Measurements from ENCODE around the gene CYP4F8. TPM values are rescaled to one million over a fixed set of nuclear protein-coding genes. Genes with fewer than 3 reads are reported as not detected.

CYP4F8 gene
- total and polyA plus RNA-seq, 2 donors (not counting 1 experiment from before 2014, with no cell fraction given), result not detected

DNA sequence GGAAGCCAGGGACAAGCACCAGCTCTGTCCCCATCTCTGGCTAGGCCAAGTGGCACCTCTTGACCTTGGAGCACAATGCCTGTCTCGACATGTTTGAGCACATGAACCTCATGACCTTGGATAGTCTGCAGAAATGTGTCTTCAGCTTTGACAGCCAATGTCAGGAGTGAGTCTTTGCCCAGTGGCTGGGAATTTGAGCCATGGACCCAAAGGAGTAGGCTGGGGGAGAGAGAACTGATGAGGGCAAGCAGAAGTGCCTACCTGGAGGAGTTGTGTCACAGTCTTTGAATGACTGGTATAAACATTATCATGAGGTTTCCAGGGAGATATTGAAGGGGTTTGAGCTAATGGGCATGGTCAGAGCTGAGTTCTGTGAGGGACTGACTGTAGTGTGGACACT lies 51.2 kb downstream of the CYP4F8 start:
- no peak overlapping the region for H3K9ac ChIP-seq (ENCODE audit: low read length)
- no peak overlapping the region for H3K4me3 Mint-ChIP-seq
- H3K4me1 ChIP-seq (ENCODE audit: control insufficient read depth in 2 of 2, insufficient read depth in 2 of 2, low read length in 2 of 2), result no peaks in the 10 kb centered on the region
- 27% methylated on average over 1 of the region's 1 CpG for WGBS (ENCODE audit: insufficient coverage)
- intact Hi-C loops (cut with micrococcal nuclease), result no loop called here
- H3K9me3 ChIP-seq (ENCODE audit: control extremely low read depth in 1 of 3, control insufficient read depth in 2 of 3, insufficient read depth in 1 of 3, low read length in 2 of 3), result peaks cover 0 to 3% (median 0%) of the 10 kb centered on the region in 3 donors
- ChIA-PET CTCF (no interaction called here), POLR2A (no interaction called here)
- H4K20me1 ChIP-seq (ENCODE audit: control insufficient read depth, insufficient read depth, low read length, poor library complexity, severe bottlenecking), result no peaks in the 10 kb centered on the region
- DNase-seq, result no peak
- H2AFZ ChIP-seq (ENCODE audit: insufficient read depth, low read depth, low read length, poor library complexity, severe bottlenecking), result no peak overlapping the region
- H3K27ac ChIP-seq (ENCODE audit: low read length in 2 of 2), result no peak overlapping the region
- no peak for ATAC-seq (ENCODE audit: low read depth)
- H3K9me3 Mint-ChIP-seq (ENCODE audit: insufficient read depth), result no peaks in the 10 kb centered on the region
- H3K4me3 ChIP-seq (ENCODE audit: control extremely low read depth in 1 of 5, extremely low read depth in 1 of 5, insufficient read depth in 1 of 5, low read depth in 2 of 5, low read length in 4 of 5), result no peak overlapping the region
- no peaks in the 10 kb centered on the region for H3K79me2 ChIP-seq (ENCODE audit: control insufficient read depth, insufficient read depth, low read length)
- peaks cover 0 to 9% (median 1%) of the 10 kb centered on the region in 4 experiments for H3K27me3 ChIP-seq (replicated peaks in 1 of 4; ENCODE audit: control extremely low read depth in 1 of 4, control insufficient read depth in 3 of 4, insufficient read depth in 4 of 4, low read length in 3 of 4)
- peaks cover 33% of the 10 kb centered on the region for H3K27me3 Mint-ChIP-seq
- no peak overlapping the region for H3K4me2 ChIP-seq (replicated peaks; ENCODE audit: low read depth, low read length, poor library complexity, severe bottlenecking)
- no peaks in the 10 kb centered on the region for H3K36me3 ChIP-seq (replicated peaks in 1 of 2; ENCODE audit: control extremely low read depth in 1 of 2, control insufficient read depth in 1 of 2, extremely low read depth in 1 of 2, insufficient read depth in 2 of 2, low read length in 1 of 2)
- H3K4me1 Mint-ChIP-seq, result no peaks in the 10 kb centered on the region
- TF ChIP-seq, protein P1, sequence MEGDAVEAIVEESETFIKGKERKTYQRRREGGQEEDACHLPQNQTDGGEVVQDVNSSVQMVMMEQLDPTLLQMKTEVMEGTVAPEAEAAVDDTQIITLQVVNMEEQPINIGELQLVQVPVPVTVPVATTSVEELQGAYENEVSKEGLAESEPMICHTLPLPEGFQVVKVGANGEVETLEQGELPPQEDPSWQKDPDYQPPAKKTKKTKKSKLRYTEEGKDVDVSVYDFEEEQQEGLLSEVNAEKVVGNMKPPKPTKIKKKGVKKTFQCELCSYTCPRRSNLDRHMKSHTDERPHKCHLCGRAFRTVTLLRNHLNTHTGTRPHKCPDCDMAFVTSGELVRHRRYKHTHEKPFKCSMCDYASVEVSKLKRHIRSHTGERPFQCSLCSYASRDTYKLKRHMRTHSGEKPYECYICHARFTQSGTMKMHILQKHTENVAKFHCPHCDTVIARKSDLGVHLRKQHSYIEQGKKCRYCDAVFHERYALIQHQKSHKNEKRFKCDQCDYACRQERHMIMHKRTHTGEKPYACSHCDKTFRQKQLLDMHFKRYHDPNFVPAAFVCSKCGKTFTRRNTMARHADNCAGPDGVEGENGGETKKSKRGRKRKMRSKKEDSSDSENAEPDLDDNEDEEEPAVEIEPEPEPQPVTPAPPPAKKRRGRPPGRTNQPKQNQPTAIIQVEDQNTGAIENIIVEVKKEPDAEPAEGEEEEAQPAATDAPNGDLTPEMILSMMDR (IDR thresholded peaks at IDR 0.05), result no peak
- no peak for TF ChIP-seq EZH2 (IDR thresholded peaks at IDR 0.05; ENCODE audit: borderline replicate concordance, insufficient read depth, low read depth, low read length, poor library complexity, severe bottlenecking)
- no peak overlapping the region for H3K27ac Mint-ChIP-seq

DNA sequence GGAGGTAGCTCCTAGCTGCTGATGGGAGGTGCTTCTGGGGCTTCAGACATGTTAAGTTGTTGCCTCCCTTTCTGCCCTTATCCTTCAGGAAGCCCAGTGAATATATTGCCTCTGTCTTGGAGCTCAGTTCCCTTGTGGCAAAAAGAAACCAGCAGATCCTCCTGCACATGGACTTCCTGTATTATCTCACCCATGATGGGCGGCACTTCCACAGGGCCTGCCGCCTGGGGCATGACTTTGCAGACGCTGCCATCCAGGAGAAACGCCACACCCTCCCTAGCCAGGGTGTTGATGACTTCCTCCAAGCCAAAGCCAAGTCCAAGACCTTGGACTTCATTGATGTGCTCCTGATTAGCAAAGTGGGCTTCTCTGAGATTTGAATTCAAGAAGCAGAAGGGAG lies 51.9 kb downstream of the CYP4F8 start:
- Mint-ChIP-seq H3K27ac (no peak overlapping the region), H3K9me3 (ENCODE audit: insufficient read depth) (no peaks in the 10 kb centered on the region), H3K27me3 (peaks cover 29% of the 10 kb centered on the region), H3K4me3 (no peak overlapping the region), H3K4me1 (no peaks in the 10 kb centered on the region)
- Histone ChIP-seq H3K9me3 (ENCODE audit: control extremely low read depth in 1 of 3, control insufficient read depth in 2 of 3, insufficient read depth in 1 of 3, low read length in 2 of 3) (peaks cover 0 to 3% (median 0%) of the 10 kb centered on the region in 3 donors), H3K4me3 (ENCODE audit: control extremely low read depth in 1 of 5, extremely low read depth in 1 of 5, insufficient read depth in 1 of 5, low read depth in 2 of 5, low read length in 4 of 5) (no peak overlapping the region), H4K20me1 (ENCODE audit: control insufficient read depth, insufficient read depth, low read length, poor library complexity, severe bottlenecking) (no peaks in the 10 kb centered on the region), H2AFZ (ENCODE audit: insufficient read depth, low read depth, low read length, poor library complexity, severe bottlenecking) (no peak overlapping the region), H3K9ac (ENCODE audit: low read length) (no peak overlapping the region), H3K27ac (ENCODE audit: low read length in 2 of 2) (no peak overlapping the region), H3K79me2 (ENCODE audit: control insufficient read depth, insufficient read depth, low read length) (no peaks in the 10 kb centered on the region), H3K4me1 (ENCODE audit: control insufficient read depth in 2 of 2, insufficient read depth in 2 of 2, low read length in 2 of 2) (no peaks in the 10 kb centered on the region), H3K4me2 (replicated peaks; ENCODE audit: low read depth, low read length, poor library complexity, severe bottlenecking) (no peak overlapping the region), H3K27me3 (replicated peaks in 1 of 4; ENCODE audit: control extremely low read depth in 1 of 4, control insufficient read depth in 3 of 4, insufficient read depth in 4 of 4, low read length in 3 of 4) (peaks cover 0 to 9% (median 1%) of the 10 kb centered on the region in 4 experiments), H3K36me3 (replicated peaks in 1 of 2; ENCODE audit: control extremely low read depth in 1 of 2, control insufficient read depth in 1 of 2, extremely low read depth in 1 of 2, insufficient read depth in 2 of 2, low read length in 1 of 2) (no peaks in the 10 kb centered on the region)
- ATAC-seq (ENCODE audit: low read depth), result no peak
- no peak for DNase-seq
- ChIA-PET POLR2A (no interaction called here), CTCF (no interaction called here)
- TF ChIP-seq, protein P1 (IDR thresholded peaks at IDR 0.05), result no peak
- TF ChIP-seq EZH2 (IDR thresholded peaks at IDR 0.05; ENCODE audit: borderline replicate concordance, insufficient read depth, low read depth, low read length, poor library complexity, severe bottlenecking), result no peak
- intact Hi-C loops (cut with micrococcal nuclease), result no loop called here
- 86% methylated on average over 1 of the region's 4 CpGs for WGBS (ENCODE audit: insufficient coverage)

All from B cell (primary cell).